T-helper 9 cell (primary cell): ENCODE measurements around the gene CPA4.

Experiments
- DNase-seq: peaks from one replicate; pipeline ENCODE4 v3.0.0-alpha.2; 2020

Gene CPA4

GRCh38 chr7:130366564-130366963 lies 73.6 kb downstream of the CPA4 start:
- DNase-seq, result no peak

- DNase-seq, result no peak
These were observed 74.3 kb downstream of the CPA4 start for GRCh38 chr7:130367088-130367755.

GRCh38 chr7:130367836-130368746 lies 75.1 kb downstream of the CPA4 start:
- no peak for DNase-seq

GRCh38 chr7:130369110-130369711 lies 76.2 kb downstream of the CPA4 start:
- no peak for DNase-seq

GRCh38 chr7:130369831-130370550 lies 77.0 kb downstream of the CPA4 start:
- no peak for DNase-seq

- no peak for DNase-seq
These were observed 78.1 kb downstream of the CPA4 start for GRCh38 chr7:130371046-130371445.

- DNase-seq, result no peak
These were observed 79.6 kb downstream of the CPA4 start for GRCh38 chr7:130372402-130373165.
